Measurements from ENCODE around the gene KRI1.

DNA sequence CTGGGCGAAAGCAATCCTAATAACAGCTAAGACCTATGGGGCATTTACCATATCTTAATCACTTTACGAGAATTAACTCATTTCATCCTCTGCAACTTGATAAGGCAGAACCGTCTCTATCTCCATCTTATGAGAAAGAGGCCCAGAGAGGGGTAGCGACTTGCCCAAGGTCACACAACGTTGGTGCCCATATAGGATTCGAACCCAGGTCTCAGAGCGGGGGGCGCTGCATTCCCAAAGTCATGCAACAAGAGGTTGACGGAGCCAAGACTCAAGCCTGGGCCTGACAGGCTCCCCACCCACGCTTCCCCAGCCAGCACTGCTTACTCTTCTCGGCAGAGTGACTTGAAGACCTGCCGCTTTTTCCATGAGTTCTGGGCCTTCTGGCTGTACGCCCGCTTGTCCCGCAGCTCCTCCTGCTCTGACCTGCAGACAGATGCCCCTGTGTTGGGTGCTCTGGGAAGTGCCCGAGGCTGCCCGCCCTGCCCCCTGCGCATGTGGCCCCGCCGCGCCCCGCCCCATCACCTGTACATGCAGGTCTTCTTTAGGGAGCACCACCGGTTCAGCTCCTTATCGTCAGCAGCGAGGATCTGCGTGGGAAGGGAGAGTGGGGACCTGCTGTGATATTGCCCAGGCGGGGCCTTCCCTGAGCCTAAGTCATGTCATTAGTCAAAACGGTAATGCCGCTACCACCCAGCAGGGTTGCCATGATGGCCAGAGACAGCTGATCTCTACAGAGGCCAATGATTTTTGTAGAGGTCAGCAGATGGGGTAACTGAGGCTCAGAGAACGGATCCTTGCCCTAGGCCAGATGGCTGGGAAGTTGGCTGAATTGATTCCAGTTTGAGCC lies 10.8 kb downstream of the KRI1 start:
- TF ChIP-seq, protein P1, sequence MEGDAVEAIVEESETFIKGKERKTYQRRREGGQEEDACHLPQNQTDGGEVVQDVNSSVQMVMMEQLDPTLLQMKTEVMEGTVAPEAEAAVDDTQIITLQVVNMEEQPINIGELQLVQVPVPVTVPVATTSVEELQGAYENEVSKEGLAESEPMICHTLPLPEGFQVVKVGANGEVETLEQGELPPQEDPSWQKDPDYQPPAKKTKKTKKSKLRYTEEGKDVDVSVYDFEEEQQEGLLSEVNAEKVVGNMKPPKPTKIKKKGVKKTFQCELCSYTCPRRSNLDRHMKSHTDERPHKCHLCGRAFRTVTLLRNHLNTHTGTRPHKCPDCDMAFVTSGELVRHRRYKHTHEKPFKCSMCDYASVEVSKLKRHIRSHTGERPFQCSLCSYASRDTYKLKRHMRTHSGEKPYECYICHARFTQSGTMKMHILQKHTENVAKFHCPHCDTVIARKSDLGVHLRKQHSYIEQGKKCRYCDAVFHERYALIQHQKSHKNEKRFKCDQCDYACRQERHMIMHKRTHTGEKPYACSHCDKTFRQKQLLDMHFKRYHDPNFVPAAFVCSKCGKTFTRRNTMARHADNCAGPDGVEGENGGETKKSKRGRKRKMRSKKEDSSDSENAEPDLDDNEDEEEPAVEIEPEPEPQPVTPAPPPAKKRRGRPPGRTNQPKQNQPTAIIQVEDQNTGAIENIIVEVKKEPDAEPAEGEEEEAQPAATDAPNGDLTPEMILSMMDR (conservative IDR thresholded peaks at IDR 0.05) = no peak
- no peak for TF ChIP-seq EZH2 (IDR thresholded peaks at IDR 0.05; ENCODE audit: low read depth)
